WTC11 (cell line): Measurements from ENCODE around the gene SEMA4A. TPM values are rescaled to one million over a fixed set of nuclear protein-coding genes. Genes with fewer than 3 reads are reported as not detected.

ENCODE experiments used
- ATAC-seq: fragments of 200-7000 bp; cut with Tn5 transposase; 2 replicates; pipeline ENCODE4 v1.10.0; 2021; ENCODE audit warnings: mild to moderate bottlenecking, moderate library complexity
- CTCF ChIA-PET: fragments of 300-600 bp; sonication (Branson Sonifier 250); formaldehyde crosslinking; loops from one replicate; lab custom pipeline; 2021; ENCODE audit warnings: antibody characterized with exemption; lab: Charles Lee
- POLR2A ChIA-PET: fragments of 350-600 bp; sonication (Branson Sonifier 250); formaldehyde crosslinking; loops from one replicate; lab custom pipeline; 2021; ENCODE audit warnings: antibody characterized with exemption; lab: Charles Lee
- DNase-seq: peaks from one replicate; pipeline ENCODE4 v3.0.0; 2021; ENCODE audit warnings: low spot score
- H3K27ac Mint-ChIP-seq: 2 replicates; pipeline ENCODE4 v1.8.0; 2021; ENCODE audit warnings: mixed read lengths
- H3K27me3 Mint-ChIP-seq: 2 replicates; pipeline ENCODE4 v1.8.0; 2021; ENCODE audit warnings: low read depth, mild to moderate bottlenecking, moderate library complexity, mixed read lengths
- H3K36me3 Mint-ChIP-seq: 2 replicates; pipeline ENCODE4 v1.8.0; 2021; ENCODE audit warnings: mixed read lengths
- H3K4me1 Mint-ChIP-seq: 2 replicates; pipeline ENCODE4 v1.8.0; 2022; ENCODE audit warnings: mixed read lengths
- H3K4me3 Mint-ChIP-seq: 2 replicates; pipeline ENCODE4 v1.8.0; 2021; ENCODE audit warnings: mild to moderate bottlenecking, moderate library complexity, mixed read lengths
- H3K9me3 Mint-ChIP-seq: 2 replicates; pipeline ENCODE4 v1.8.0; 2021; ENCODE audit warnings: mixed read lengths
- ESRRA ChIP-seq: sonication (generic); formaldehyde crosslinking; IDR thresholded peaks from 2 replicates; pipeline ENCODE4 v1.8.1; 2022; ENCODE audit warnings: mild to moderate bottlenecking, missing genetic modification reagents, borderline replicate concordance
- GABPB1 ChIP-seq: sonication (generic); formaldehyde crosslinking; IDR thresholded peaks from 2 replicates; pipeline ENCODE4 v1.8.1; 2023; ENCODE audit warnings: mild to moderate bottlenecking, missing genetic modification reagents
- NFYB ChIP-seq: sonication (generic); formaldehyde crosslinking; conservative IDR thresholded peaks from 2 replicates; pipeline ENCODE4 v1.8.0; 2022; ENCODE audit warnings: low read depth, missing genetic modification reagents
- OVOL2 ChIP-seq: fragments of 250-450 bp; sonication (Bioruptor Pico); IDR thresholded peaks from 2 replicates; pipeline ENCODE4 v1.9.0; 2021; ENCODE audit warnings: mild to moderate bottlenecking, borderline replicate concordance
- SMAD3 ChIP-seq: sonication (generic); formaldehyde crosslinking; IDR thresholded peaks from 2 replicates; pipeline ENCODE4 v1.8.0; 2022; ENCODE audit warnings: missing genetic modification reagents, mild to moderate bottlenecking, borderline replicate concordance
- SMAD4 ChIP-seq: sonication (generic); formaldehyde crosslinking; IDR thresholded peaks from 2 replicates; pipeline ENCODE4 v1.8.0; 2022; ENCODE audit warnings: mild to moderate bottlenecking, missing genetic modification reagents
- SP1 ChIP-seq: sonication (generic); formaldehyde crosslinking; conservative IDR thresholded peaks from 2 replicates; pipeline ENCODE4 v1.8.1; 2022; ENCODE audit warnings: missing genetic modification reagents
- STAT6 ChIP-seq: sonication (generic); formaldehyde crosslinking; conservative IDR thresholded peaks from 2 replicates; pipeline ENCODE4 v1.8.1; 2023; ENCODE audit warnings: mild to moderate bottlenecking, low read depth, missing genetic modification reagents, moderate library complexity
- ZNF232 ChIP-seq: sonication (generic); formaldehyde crosslinking; IDR thresholded peaks from 2 replicates; pipeline ENCODE4 v1.8.0; 2022; ENCODE audit warnings: mild to moderate bottlenecking, missing genetic modification reagents
- total RNA-seq: library from RNA; stranded (reverse); gene quantifications from 3 replicates; pipeline ENCODE4 v1.2.3, GENCODE V29; 2021
- TF ChIP-seq, protein P1 (sequence below): sonication (generic); formaldehyde crosslinking; IDR thresholded peaks from 2 replicates; pipeline ENCODE4 v1.8.1; 2023; ENCODE audit warnings: mild to moderate bottlenecking, missing genetic modification reagents, moderate library complexity
- TF ChIP-seq, protein P2 (sequence below): fragments of 200-600 bp; IDR thresholded peaks from 2 replicates; pipeline ENCODE4 v1.8.0; 2022; ENCODE audit warnings: antibody characterized with exemption

SEMA4A gene
- total RNA-seq, 1 experiment from 2014 or later = 12.4 TPM

GRCh38 chr1:156140879-156141707 is 12.3 kb upstream of the SEMA4A start (continued):
- TF ChIP-seq SMAD4 (CRISPR knock-in tag) (no peak), GABPB1 (CRISPR knock-in tag) (no peak), STAT6 (no peak), SMAD3 (CRISPR knock-in tag) (0 out of 2 replicates have a peak, but pooled peaks have one; percentile 49)
- TF ChIP-seq, all 79 proteins: peak for 4

- Mint-ChIP-seq H3K36me3 (no peaks in the 10 kb centered on the region), H3K4me1 (peaks cover 37% of the 10 kb centered on the region), H3K27me3 (no peaks in the 10 kb centered on the region; the same call in 1 of the 2 replicates), H3K4me3 (no peak overlapping the region), H3K9me3 (no peaks in the 10 kb centered on the region), H3K27ac (no peak overlapping the region; the same call in 1 of the 2 replicates)
- ChIA-PET POLR2A (no interaction called here), CTCF (interaction anchor here (0.5 to 8.4 kb wide), 2 partner anchors 79 to 182 kb away, joined by 3 to 358 read pairs; no protein-coding TSS in a partner anchor)
- TF ChIP-seq GABPB1 (CRISPR knock-in tag) = no peak
- ATAC-seq (no peak), DNase-seq (no peak)
Observed at GRCh38 chr1:156143765-156144489, 9.5 kb upstream of the SEMA4A start.

DNA sequence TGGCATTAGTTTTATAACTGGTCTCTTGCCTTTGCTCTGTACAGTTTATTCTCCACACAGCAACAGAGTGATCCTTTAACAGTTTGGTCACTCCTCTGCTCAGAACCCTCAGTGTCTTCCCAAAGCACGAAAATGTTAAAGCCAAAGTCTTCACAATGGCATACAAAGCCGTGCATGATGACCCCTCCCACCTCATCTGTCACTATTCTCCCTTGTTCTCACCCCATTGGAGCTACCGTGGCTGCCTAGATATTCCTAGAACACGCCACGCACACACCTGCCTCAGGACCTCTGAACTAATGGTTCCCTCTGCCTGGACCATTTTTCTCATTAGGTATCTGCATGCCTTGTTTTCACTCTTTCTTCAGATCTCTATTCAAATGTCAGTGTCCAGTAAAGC is 8.6 kb upstream of the SEMA4A start:
- POLR2A ChIA-PET = no interaction called here
- H3K4me1 Mint-ChIP-seq = peaks cover 44% of the 10 kb centered on the region
- H3K9me3 Mint-ChIP-seq = no peaks in the 10 kb centered on the region
- TF ChIP-seq, protein P1, sequence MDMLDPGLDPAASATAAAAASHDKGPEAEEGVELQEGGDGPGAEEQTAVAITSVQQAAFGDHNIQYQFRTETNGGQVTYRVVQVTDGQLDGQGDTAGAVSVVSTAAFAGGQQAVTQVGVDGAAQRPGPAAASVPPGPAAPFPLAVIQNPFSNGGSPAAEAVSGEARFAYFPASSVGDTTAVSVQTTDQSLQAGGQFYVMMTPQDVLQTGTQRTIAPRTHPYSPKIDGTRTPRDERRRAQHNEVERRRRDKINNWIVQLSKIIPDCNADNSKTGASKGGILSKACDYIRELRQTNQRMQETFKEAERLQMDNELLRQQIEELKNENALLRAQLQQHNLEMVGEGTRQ = no peak
- TF ChIP-seq OVOL2 (CRISPR knock-in tag) = no peak
- no peak for TF ChIP-seq NFYB (CRISPR knock-in tag)
- TF ChIP-seq, all 79 proteins: peak for 0
- CTCF ChIA-PET = interaction anchor here (1.5 to 8.4 kb wide), 2 partner anchors 16 to 79 kb away, joined by 3 to 358 read pairs; no protein-coding TSS in a partner anchor
- Mint-ChIP-seq H3K27ac (no peak overlapping the region), H3K27me3 (no peaks in the 10 kb centered on the region; the same call in 1 of the 2 replicates), H3K4me3 (no peak overlapping the region), H3K36me3 (no peaks in the 10 kb centered on the region)
- DNase-seq (no peak), ATAC-seq (no peak)

GRCh38 chr1:156145650-156146019 is 7.8 kb upstream of the SEMA4A start:
- ATAC-seq = no peak
- peak overlapping the region; percentile 87 for H3K27ac Mint-ChIP-seq
- peak overlapping the region; percentile 58 for H3K4me3 Mint-ChIP-seq

GRCh38 chr1:156146020-156146768 is 7.2 kb upstream of the SEMA4A start:
- POLR2A ChIA-PET = interaction anchor here (0.6 to 2.7 kb wide), 3 partner anchors 67 to 594 kb away, joined by 3 to 9 read pairs (median 3); partner anchors contain the start of gene PMF1
- Mint-ChIP-seq H3K4me1 (peaks cover 53% of the 10 kb centered on the region), H3K4me3 (peak overlapping the region; percentile 58), H3K27ac (peak overlapping the region; percentile 87), H3K36me3 (no peaks in the 10 kb centered on the region), H3K9me3 (no peaks in the 10 kb centered on the region), H3K27me3 (no peaks in the 10 kb centered on the region; the same call in 1 of the 2 replicates)
- no peak for DNase-seq
- ATAC-seq = peak; percentile 12
- TF ChIP-seq GABPB1 (CRISPR knock-in tag) (0 out of 2 replicates have a peak, but pooled peaks have one; percentile 38), ESRRA (CRISPR knock-in tag) (no peak), ZNF232 (CRISPR knock-in tag) (no peak), SP1 (0 out of 2 replicates have a peak, but pooled peaks have one; percentile 23)
- TF ChIP-seq, protein P2, sequence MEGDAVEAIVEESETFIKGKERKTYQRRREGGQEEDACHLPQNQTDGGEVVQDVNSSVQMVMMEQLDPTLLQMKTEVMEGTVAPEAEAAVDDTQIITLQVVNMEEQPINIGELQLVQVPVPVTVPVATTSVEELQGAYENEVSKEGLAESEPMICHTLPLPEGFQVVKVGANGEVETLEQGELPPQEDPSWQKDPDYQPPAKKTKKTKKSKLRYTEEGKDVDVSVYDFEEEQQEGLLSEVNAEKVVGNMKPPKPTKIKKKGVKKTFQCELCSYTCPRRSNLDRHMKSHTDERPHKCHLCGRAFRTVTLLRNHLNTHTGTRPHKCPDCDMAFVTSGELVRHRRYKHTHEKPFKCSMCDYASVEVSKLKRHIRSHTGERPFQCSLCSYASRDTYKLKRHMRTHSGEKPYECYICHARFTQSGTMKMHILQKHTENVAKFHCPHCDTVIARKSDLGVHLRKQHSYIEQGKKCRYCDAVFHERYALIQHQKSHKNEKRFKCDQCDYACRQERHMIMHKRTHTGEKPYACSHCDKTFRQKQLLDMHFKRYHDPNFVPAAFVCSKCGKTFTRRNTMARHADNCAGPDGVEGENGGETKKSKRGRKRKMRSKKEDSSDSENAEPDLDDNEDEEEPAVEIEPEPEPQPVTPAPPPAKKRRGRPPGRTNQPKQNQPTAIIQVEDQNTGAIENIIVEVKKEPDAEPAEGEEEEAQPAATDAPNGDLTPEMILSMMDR = peak; percentile 27; the same call in 1 of the 2 replicates
- CTCF ChIA-PET = interaction anchor here (0.6 to 5.8 kb wide), 25 partner anchors 9 to 904 kb away, joined by 3 to 124 read pairs (median 3); partner anchors contain the start of genes PAQR6, PMF1 and SLC25A44

More at GRCh38 chr1:156145650-156146019, 7.8 kb upstream of the SEMA4A start:
- no peaks in the 10 kb centered on the region; the same call in 1 of the 2 replicates for H3K27me3 Mint-ChIP-seq
- no peak for TF ChIP-seq SP1
- no peaks in the 10 kb centered on the region for H3K9me3 Mint-ChIP-seq
- no peak for DNase-seq
- peaks cover 52% of the 10 kb centered on the region for H3K4me1 Mint-ChIP-seq
- ChIA-PET POLR2A (interaction anchor here (0.6 to 2.7 kb wide), 4 partner anchors 67 to 595 kb away, joined by 3 to 9 read pairs (median 3); partner anchors contain the start of gene PMF1), CTCF (interaction anchor here (0.6 to 5.8 kb wide), 20 partner anchors 8 to 903 kb away, joined by 3 to 124 read pairs (median 3); partner anchors contain the start of genes PAQR6, PMF1 and SLC25A44)
- H3K36me3 Mint-ChIP-seq = no peaks in the 10 kb centered on the region
